SKM-1 (cell line): ENCODE results near the gene MC1R.
A peak's percentile ranks its signal among the peaks of the same experiment; 100 is the strongest.
"Not testable (repeated sequence)": the region's sequence is repeated elsewhere in the genome, so short reads cannot be mapped to it uniquely, and the experiment has no call there.

ENCODE experiments used
- DNase-seq: peaks from one replicate; lab custom pipeline; 2025; ENCODE audit not compliant: unreplicated experiment; lab: John Stamatoyannopoulos, UW

The MC1R gene

DNA sequence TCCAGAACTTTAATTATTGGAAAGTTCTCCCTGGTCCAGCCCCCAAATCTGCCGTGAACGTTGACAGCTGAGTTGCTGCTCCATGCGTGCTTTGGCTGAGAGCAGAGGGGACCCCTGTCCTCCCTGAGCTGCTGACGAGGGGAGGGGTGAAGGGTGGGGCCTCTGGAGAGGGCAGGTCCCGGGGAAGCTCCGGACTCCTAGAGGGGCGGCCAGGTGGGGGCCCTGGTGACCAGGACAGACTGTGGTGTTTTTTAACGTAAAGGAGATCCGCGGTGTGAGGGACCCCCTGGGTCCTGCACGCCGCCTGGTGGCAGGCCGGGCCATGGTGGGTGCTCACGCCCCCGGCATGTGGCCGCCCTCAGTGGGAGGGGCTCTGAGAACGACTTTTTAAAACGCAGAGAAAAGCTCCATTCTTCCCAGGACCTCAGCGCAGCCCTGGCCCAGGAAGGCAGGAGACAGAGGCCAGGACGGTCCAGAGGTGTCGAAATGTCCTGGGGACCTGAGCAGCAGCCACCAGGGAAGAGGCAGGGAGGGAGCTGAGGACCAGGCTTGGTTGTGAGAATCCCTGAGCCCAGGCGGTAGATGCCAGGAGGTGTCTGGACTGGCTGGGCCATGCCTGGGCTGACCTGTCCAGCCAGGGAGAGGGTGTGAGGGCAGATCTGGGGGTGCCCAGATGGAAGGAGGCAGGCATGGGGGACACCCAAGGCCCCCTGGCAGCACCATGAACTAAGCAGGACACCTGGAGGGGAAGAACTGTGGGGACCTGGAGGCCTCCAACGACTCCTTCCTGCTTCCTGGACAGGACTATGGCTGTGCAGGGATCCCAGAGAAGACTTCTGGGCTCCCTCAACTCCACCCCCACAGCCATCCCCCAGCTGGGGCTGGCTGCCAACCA, at the start of gene MC1R:
TSS of gene MC1R (plus strand) at position 410 of the 895 bp plus-strand sequence. CDS start at position 807, 397 bp downstream.
- no peak for DNase-seq

DNA sequence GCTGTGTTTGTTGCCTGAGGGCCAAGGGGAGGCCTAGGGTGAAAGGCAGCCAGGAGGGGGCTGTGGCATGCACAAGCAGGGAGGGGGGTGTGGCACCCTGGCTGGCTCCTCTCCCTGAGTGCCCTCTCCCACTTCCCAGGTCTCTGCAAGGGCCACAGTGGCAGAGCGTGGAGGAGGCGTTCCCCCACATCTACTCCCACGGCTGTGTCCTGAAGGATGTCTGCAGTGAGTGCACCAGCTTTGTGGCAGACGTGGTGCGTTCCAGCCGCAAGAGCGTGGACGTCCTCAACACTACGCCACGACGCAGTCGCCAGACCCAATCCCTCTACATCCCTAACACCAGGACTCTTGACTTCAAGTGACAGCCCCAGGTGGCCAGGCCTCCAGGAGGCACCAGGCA, 48.8 kb upstream of the MC1R start:
- no peak for DNase-seq

DNA sequence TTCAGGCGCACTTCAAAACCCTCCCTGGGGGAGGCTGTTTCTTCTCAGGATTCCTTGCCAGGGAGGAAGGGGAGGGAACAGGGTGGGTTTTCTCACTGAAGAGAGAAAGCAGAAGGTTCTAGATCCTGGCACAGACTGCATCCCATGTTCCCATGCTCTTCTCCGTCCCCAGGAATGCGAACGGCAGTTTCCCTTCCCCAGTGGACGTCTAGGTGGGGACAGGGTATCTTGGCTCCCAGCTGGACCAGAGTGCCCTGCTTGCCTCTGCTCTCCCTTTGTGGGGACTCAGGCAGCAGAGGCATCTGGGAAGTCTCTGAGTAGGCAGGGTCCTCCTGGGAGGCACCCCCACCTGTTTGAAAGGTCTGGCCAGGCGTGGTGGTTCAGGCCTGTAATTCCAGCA, 48.2 kb upstream of the MC1R start:
- no peak for DNase-seq

DNA sequence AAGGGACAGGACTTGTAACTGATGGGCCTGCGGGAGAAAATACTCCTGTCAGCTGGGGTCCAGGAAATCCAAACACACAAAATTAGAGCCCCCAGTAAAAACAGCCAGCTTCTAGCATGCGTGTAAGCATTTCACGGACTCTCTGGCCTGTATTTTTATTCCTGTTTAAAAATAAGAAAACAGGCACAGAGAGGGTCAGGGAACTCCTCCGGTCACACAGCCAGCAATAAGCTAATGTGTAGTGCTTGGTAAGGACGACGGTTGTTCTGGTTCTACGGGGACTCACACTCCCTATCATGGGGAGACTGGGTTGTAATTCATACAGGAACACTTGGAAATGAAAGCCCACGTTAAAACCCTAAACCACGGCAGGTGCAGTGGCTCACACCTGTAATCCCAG, 46.8 kb upstream of the MC1R start:
- no peak for DNase-seq

GRCh38 chr16:89873109-89873971, 45.3 kb upstream of the MC1R start, which contains the start of gene TCF25:
TCF25 (plus strand) TSS chr16:89873592; CDS start chr16:89873668, 76 bp downstream.
- peak; percentile 69 for DNase-seq

DNA sequence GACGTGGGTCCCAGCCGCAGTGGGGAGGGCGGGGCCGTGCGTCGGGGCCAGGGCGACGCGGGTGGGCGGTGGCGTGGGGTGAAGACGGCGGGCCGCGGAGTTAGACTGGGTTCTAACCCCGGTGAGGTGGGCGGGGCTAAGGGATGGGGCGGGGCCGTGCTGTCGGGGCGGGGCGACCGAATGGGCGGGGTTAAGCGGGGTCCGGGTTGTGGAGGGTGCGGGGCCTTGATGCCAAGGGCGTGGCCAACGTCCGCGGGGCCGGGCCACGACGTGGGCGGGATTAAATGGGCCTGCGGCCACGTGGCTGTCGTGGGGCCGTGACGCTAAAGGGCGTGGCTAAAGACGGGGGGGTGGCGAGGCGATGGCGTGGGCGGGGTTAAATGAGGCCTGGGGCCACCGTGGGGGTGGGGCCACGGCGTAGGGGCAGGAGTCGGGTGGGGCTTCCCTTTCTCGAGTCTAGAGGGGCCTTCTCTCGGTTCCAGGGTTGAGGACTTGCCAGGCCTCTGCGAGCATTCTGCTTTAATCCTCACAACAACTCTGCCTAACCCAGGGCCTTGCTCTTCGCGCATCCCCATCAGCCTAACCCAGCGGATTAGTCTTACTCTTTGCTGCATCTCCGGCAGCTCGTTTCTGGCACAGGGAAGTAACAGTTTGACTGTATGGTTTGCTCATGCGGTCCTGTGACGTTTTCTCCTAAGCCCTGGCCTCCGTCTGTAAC, 44.5 kb upstream of the MC1R start:
- DNase-seq: peak; percentile 96

DNA sequence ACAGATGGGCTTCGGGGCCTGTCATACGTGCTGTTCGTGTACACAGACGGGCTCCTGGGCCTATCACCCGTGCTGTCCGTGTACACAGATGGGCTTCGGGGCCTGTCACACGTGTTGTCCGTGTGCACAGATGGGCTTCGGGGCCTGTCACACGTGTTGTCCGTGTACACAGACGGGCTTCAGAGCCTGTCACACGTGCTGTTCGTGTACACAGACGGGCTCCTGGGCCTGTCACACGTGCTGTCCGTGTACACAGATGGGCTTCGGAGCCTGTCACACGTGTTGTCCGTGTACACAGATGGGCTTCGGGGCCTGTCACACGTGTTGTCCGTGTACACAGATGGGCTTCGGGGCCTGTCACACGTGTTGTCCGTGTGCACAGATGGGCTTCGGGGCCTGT, 39.5 kb upstream of the MC1R start:
- DNase-seq: not testable (repeated sequence)

- no peak for DNase-seq
Measured at GRCh38 chr16:89880477-89881367, 37.9 kb upstream of the MC1R start.

GRCh38 chr16:89881368-89881730, 37.3 kb upstream of the MC1R start:
- no peak for DNase-seq

DNA sequence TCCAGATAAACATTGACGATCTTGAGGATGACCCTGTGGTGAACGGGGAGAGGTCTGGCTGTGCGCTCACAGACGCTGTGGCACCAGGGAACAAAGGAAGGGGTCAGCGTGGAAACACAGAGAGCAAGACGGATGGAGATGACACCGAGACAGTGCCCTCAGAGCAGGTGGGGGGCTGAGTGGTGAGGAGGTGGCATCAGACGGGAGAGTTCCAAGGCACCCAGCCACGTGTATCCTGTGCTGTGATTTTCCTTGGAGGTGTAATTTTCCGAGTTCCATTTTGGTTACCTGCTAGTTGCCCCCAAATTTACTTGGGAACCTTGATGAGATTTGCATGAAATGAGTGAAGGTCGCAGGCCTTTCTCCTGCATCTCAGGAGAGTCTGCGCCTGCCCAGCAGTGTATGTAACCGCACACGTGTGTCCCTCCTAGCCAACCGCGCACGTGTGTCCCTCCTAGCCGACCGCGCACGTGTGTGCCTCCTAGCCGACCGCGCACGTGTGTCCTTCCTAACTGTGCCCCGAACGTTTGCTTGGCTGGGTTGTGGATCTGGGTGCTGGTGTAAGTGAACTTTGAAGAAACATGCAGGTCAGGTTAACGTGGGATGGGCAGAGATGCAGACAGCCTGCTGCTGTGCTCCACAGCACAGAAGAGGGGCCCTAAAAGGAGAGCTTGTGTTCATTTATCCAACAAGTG, 35.2 kb upstream of the MC1R start:
- no peak for DNase-seq

DNA sequence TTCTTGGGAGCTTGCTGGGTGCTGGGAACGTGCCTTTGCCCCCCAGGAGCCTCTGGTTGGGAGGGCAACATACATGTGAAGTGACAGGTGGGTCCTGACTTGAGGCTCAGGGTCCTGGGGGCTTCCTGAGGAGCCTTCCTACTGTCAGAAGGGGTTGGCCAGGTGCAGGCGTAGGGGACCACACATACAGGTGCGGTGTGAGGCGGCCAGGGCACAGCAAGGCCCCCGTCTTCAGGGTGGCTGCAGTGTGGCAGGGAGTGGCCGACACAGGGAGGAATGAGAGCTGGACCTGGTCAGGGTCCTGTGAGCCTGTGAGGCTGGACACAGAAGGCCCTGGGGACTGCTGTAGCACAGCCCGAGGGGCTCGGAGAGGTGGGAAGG, 34.6 kb upstream of the MC1R start:
- DNase-seq: no peak

DNA sequence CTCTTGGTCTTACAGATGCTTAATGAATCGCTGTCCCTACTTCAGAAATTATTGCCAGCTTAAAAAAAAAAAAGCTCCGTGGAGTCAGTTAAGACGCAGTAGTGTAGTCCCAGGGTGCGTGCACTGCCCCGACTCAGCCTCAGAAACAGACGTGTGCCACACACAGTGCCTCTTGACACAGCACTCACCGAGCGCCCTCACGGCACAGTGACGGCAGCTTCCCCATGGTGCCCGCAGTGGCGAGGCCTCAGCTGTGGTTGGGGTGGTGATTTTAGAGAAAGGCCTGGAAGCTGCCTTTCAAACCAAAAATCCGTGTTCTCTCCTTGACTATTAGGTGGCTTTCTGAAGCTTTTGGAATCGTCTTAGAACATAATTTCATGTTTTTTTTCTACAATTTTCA, 31.4 kb upstream of the MC1R start:
- DNase-seq: no peak

GRCh38 chr16:89890200-89890599, 28.5 kb upstream of the MC1R start:
- no peak for DNase-seq

- DNase-seq: no peak
Measured at GRCh38 chr16:89890886-89891657, 27.6 kb upstream of the MC1R start.

GRCh38 chr16:89892055-89892630, 26.5 kb upstream of the MC1R start:
- no peak for DNase-seq

DNA sequence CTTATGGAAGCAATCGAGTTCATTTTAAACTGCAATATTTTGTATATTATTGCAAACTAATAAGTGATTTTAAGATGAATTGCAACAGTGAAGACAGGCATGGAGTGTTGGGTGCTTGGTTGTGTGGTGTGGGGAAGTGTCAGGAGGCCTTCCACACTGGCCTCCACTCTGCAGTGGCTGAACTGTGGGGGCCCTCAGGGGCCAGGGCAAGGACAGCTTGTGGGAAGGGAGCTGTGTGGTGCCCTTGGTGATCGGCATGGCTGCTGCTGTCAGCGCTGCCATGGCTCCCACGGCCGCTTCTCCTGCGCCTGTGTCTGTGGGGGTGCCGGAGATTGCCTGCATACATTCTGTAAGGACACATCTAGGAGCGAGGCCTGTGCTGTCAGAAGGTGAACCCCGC, 26.0 kb upstream of the MC1R start:
- no peak for DNase-seq

DNA sequence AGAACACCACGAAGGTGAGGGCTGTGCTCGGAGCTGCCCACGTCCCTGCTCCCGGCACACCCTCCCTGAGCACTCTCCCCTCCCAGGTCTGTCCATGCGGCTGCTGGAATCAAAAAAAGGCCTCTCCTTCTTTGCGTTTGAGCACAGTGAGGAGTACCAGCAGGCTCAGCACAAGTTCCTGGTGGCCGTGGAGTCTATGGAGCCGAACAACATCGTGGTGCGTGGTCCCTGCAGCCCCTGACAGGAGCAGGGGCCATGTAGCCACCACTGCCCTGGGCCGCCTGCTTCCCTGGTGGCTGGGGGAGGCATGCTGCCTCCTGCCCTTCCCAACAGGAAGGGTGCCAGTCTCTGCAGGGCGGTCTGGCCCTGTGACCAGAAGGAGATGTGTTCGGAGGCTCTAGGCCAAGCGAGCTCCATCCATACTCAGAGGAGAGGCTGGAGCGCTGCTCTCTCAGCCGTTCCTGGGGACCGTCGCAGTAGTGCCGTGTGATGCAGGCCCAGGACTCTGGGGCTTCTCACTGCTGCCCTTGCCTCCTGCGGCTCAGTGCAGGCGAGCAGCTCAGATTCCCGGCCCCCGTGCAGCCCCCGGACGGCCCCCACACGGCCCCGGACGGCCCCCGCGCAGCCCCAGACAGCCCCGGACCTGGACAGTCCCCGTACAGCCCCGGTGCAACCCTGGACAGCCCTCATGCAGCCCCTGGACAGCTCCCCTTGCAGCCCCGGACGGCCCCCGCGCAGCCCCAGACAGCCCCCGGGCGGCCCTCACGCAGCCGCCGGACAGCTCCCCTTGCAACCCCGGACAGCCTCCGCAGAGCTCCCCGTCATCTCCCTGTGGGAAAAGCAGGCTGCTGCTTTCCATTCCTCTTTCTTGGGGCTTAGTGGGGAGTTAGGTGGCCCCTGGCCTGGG, 24.8 kb upstream of the MC1R start:
- no peak for DNase-seq
